Mucosa of descending colon (tissue), 3 donors: Measurements from ENCODE around the gene RBM47. TPM values are rescaled to one million over a fixed set of nuclear protein-coding genes. Genes with fewer than 3 reads are reported as not detected.

Experiments used
- ATAC-seq: fragments of 200-7000 bp; cut with Tn5 transposase; one replicate; pipeline ENCODE4 v1.9.1; 2020; ENCODE audit warnings: mild to moderate bottlenecking, moderate library complexity
- DNase-seq, 3 donors: peaks; one replicate each; pipeline ENCODE4 v3.0.0-alpha.2; 2020
- H3K36me3 ChIP-seq: fragments of 200-600 bp; one replicate; pipeline ENCODE4 v1.8.0; 2021; ENCODE audit warnings: low read depth, mild to moderate bottlenecking
- H3K4me1 ChIP-seq: fragments of 200-600 bp; one replicate; pipeline ENCODE4 v1.8.0; 2021; ENCODE audit warnings: low read depth, mild to moderate bottlenecking
- H3K4me3 ChIP-seq: fragments of 200-600 bp; one replicate; pipeline ENCODE4 v1.8.0; 2021; ENCODE audit warnings: mild to moderate bottlenecking
- H3K9me3 ChIP-seq: fragments of 200-600 bp; one replicate; pipeline ENCODE4 v1.8.0; 2021; ENCODE audit warnings: mild to moderate bottlenecking
- CTCF ChIP-seq: fragments of 200-600 bp; IDR thresholded peaks from one replicate; pipeline ENCODE4 v1.8.0; 2022; ENCODE audit warnings: antibody characterized with exemption, mild to moderate bottlenecking
- intact Hi-C, 2 donors: fragments of 100-400 bp; cut with DNase I in 1 of 2; cut with micrococcal nuclease in 1 of 2; formaldehyde crosslinking; loops; one replicate each; pipeline versions ENCODE4 v1.11.0 to v1.11.1; 2022; cut with DNase I, micrococcal nuclease
- microRNA-seq: library from miRNA; unstranded; fragments of <30 nt; microRNA quantifications from one replicate; pipeline ENCODE4, GENCODE V29; 2019
- total RNA-seq, 3 donors: library from RNA; stranded (reverse); fragmentation: NEBNext Ultra II Directional in 2 of 3; extraction: Animal tissue kit (Norgen Biotek cat#: 25700) in 2 of 3; gene quantifications; one replicate each; pipeline versions ENCODE4 v1.2.1 to v1.2.4, GENCODE V29; 2021 to 2023
- donor health status: DM: no; HTN: no; CAD: no; lungs with moderate emphysema.
- donor health status: DM: no; HTN: no; CAD: no.
- donor health status: DM: no; HTN: yes; CAD: no.

RBM47 gene
- total RNA-seq, 3 donors from 2014 or later, result 144 to 309 (median 258) TPM

GRCh38 chr4:40375095-40375494, 254.6 kb downstream of the RBM47 start:
- Histone ChIP-seq H3K4me1 (peaks cover 20% of the 10 kb centered on the region), H3K36me3 (no peaks in the 10 kb centered on the region), H3K4me3 (no peak overlapping the region), H3K9me3 (no peaks in the 10 kb centered on the region)
- TF ChIP-seq CTCF, result no peak
- DNase-seq (no peak), ATAC-seq (no peak)
- intact Hi-C loops, result no loop called here

- DNase-seq (no peak), ATAC-seq (no peak)
- Histone ChIP-seq H3K4me3 (no peak overlapping the region), H3K4me1 (peaks cover 33% of the 10 kb centered on the region), H3K36me3 (no peaks in the 10 kb centered on the region), H3K9me3 (no peaks in the 10 kb centered on the region)
- no peak for TF ChIP-seq CTCF
- intact Hi-C loops, result no loop called here
These were observed 256.0 kb downstream of the RBM47 start for GRCh38 chr4:40373636-40374035.

Small RNA genes within 50 kb of the gene (microRNA-seq; reads per million reads assigned to microRNA genes)
- gene MIR4802, result 1.6 reads per million

Other genes with a start within 250 kb of the RBM47 start
- gene NSUN7, start 120.1 kb upstream of the RBM47 start, total RNA-seq, result 10 to 100 TPM in 2 of 3 donors, 1 to 10 TPM in 1; 5.6 to 18.1 (median 11.7) TPM